Right lobe of liver (tissue), 6 donors: ENCODE data around the gene TNFRSF8. TPM values are rescaled to one million over a fixed set of nuclear protein-coding genes. Genes with fewer than 3 reads are reported as not detected.

ENCODE experiments used
- ATAC-seq, 4 donors: fragments of 200-7000 bp; cut with Tn5 transposase; one replicate each; pipeline ENCODE4 v1.9.1; 2020; ENCODE audit warnings: mild to moderate bottlenecking in 4 of 4, moderate library complexity in 4 of 4
- DNase-seq, 3 donors: peaks; one replicate each; pipeline ENCODE4 v3.0.0-alpha.2; 2020
- H3K27ac ChIP-seq, 3 donors: fragments of 200-600 bp; one replicate each; pipeline ENCODE4 v1.8.0; 2022
- H3K27me3 ChIP-seq, 2 donors: fragments of 200-600 bp; one replicate each; pipeline ENCODE4 v1.8.0; 2022
- H3K36me3 ChIP-seq, 4 donors: fragments of 200-600 bp; sonication (generic) in 1 of 4; one replicate each; pipeline versions ENCODE4 v1.5.1 to v1.8.0; 2017 to 2022; ENCODE audit warnings: control low read depth in 1 of 4
- H3K4me1 ChIP-seq, 4 donors: fragments of 200-600 bp; sonication (generic) in 1 of 4; one replicate each; pipeline versions ENCODE4 v1.5.1 to v1.8.0; 2017 to 2022; ENCODE audit warnings: control low read depth in 1 of 4
- H3K4me3 ChIP-seq, 3 donors: fragments of 200-600 bp; one replicate each; pipeline ENCODE4 v1.8.0; 2022
- H3K9me3 ChIP-seq, 4 donors: fragments of 200-600 bp; sonication (generic) in 1 of 4; one replicate each; pipeline versions ENCODE4 v1.5.1 to v1.8.0; 2017 to 2022; ENCODE audit warnings: control low read depth in 1 of 4
- POLR2A ChIP-seq: fragments of 450-650 bp; IDR thresholded peaks from one replicate; pipeline ENCODE4 v1.6.1; 2017; ENCODE audit warnings: antibody characterized with exemption, mild to moderate bottlenecking
- WGBS: methylation state at CpG from one replicate; pipeline ENCODE4 v1.1.6; 2018; ENCODE audit warnings: low coverage, low lambda C conversion rate; ENCODE audit not compliant: insufficient coverage; ENCODE audit errors: missing lambda C conversion rate; 5-methylcytosine and 5-hydroxymethylcytosine counted together
- intact Hi-C, 2 donors: fragments of 100-400 bp; cut with DNase I; formaldehyde crosslinking; loops; one replicate each; pipeline versions ENCODE4 v1.11.2 to v1.14.1; 2022
- total RNA-seq, 6 experiments: library from RNA; depleted of rRNA in 2 of 6; stranded (reverse); fragments of >200 nt in 2 of 6; fragmentation: NEBNext Ultra II Directional in 3 of 6; extraction: Animal tissue kit (Norgen Biotek cat#: 25700) in 3 of 6; gene quantifications; one replicate each; pipeline versions ENCODE4 v1.1.0 to v1.2.4, GENCODE V29; 2016 to 2023
- TF ChIP-seq, protein P1 (sequence below), 4 donors: fragments of 200-600 bp in 3 of 4; fragments of 450-650 bp in 1 of 4; IDR thresholded peaks; one replicate each; pipeline versions ENCODE4 v1.5.1 to v1.8.0; 2016 to 2022; ENCODE audit warnings: antibody characterized with exemption in 4 of 4, mild to moderate bottlenecking in 2 of 4
- donor health status: DM: no; HTN: yes; CAD: no.
- donor health status: DM: no; HTN: no; CAD: no.
- donor health status: DM: no; HTN: no; CAD: no.
- donor health status: DM: no; HTN: yes; CAD: no.
- donor health status: DM: no; HTN: yes; CAD: no.

The TNFRSF8 gene
- total RNA-seq, 6 experiments from 2014 or later, result 0.12 to 0.29 (median 0.19) TPM; not detected in 1

- WGBS, result 75% methylated on average over 6 of the region's 12 CpGs
- DNase-seq, result no peak
- intact Hi-C loops, result no loop called here
These were observed 77.5 kb downstream of the TNFRSF8 start for GRCh38 chr1:12140515-12141162.

DNA sequence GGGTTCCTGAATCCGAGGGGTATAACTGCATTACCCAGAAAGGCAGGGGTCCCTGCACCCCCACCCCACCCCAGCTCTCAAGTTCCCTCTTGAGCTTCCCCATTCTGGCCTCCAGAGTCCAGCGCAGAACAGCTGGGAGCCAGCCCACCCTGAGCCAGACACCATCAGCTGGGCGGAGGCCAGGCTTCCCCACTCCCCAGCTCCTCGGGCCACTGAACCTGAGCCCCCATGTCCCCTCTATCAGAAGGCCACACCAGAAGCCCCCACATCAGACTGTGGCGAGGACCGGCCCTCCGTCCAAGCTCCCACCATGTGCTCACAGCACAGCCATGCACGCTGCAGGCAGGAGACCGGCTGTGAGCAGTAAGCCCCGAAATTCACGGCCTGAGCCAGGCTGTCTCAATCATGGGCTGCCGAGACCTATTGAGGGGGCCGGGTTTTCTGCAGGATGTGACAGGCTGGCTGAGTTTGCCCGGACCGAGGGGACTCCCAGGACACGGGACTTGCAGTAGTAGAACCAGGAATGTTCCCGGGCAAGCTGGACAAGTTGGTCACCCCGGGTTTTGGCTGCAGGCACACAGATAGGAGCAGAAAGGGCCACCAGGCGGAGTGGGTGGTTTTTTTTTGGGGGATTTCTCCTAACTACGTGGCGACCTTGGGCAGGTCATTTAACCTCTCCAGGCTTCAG lies 78.2 kb downstream of the TNFRSF8 start:
- H3K27me3 ChIP-seq, result no peaks in the 10 kb centered on the region
- no peak for ATAC-seq
- TF ChIP-seq, protein P1, sequence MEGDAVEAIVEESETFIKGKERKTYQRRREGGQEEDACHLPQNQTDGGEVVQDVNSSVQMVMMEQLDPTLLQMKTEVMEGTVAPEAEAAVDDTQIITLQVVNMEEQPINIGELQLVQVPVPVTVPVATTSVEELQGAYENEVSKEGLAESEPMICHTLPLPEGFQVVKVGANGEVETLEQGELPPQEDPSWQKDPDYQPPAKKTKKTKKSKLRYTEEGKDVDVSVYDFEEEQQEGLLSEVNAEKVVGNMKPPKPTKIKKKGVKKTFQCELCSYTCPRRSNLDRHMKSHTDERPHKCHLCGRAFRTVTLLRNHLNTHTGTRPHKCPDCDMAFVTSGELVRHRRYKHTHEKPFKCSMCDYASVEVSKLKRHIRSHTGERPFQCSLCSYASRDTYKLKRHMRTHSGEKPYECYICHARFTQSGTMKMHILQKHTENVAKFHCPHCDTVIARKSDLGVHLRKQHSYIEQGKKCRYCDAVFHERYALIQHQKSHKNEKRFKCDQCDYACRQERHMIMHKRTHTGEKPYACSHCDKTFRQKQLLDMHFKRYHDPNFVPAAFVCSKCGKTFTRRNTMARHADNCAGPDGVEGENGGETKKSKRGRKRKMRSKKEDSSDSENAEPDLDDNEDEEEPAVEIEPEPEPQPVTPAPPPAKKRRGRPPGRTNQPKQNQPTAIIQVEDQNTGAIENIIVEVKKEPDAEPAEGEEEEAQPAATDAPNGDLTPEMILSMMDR (IDR thresholded peaks at IDR 0.05), result no peak
- TF ChIP-seq POLR2A, result no peak
- intact Hi-C loops, result no loop called here
- no peak overlapping the region for H3K27ac ChIP-seq
- no peaks in the 10 kb centered on the region for H3K36me3 ChIP-seq
- H3K4me3 ChIP-seq, result no peak overlapping the region
- H3K9me3 ChIP-seq, result no peaks in the 10 kb centered on the region
- WGBS, result 78% methylated on average over 14 of the region's 21 CpGs
- peak in 1 of 3 donors; percentile 27 for DNase-seq
- H3K4me1 ChIP-seq, result peaks cover 0 to 9% (median 0%) of the 10 kb centered on the region in 4 donors

More at GRCh38 chr1:12140515-12141162, 77.5 kb downstream of the TNFRSF8 start:
- H3K9me3 ChIP-seq, result no peaks in the 10 kb centered on the region
- no peak overlapping the region for H3K4me3 ChIP-seq
- no peak for ATAC-seq
- H3K4me1 ChIP-seq, result peaks cover 0 to 7% (median 0%) of the 10 kb centered on the region in 4 donors
- H3K27ac ChIP-seq, result no peak overlapping the region
- no peaks in the 10 kb centered on the region for H3K27me3 ChIP-seq
- H3K36me3 ChIP-seq, result no peaks in the 10 kb centered on the region
- TF ChIP-seq, protein P1 (IDR thresholded peaks at IDR 0.05), result no peak
- TF ChIP-seq POLR2A, result no peak

- WGBS, result 80% methylated on average over 1 of the region's 18 CpGs
- Histone ChIP-seq H3K36me3 (no peaks in the 10 kb centered on the region), H3K4me3 (no peak overlapping the region), H3K4me1 (peaks cover 0 to 19% (median 3%) of the 10 kb centered on the region in 4 donors), H3K27me3 (no peaks in the 10 kb centered on the region), H3K27ac (no peak overlapping the region), H3K9me3 (no peaks in the 10 kb centered on the region)
- TF ChIP-seq, protein P1 (IDR thresholded peaks at IDR 0.05), result no peak
- no peak for TF ChIP-seq POLR2A
- peak in 1 of 3 donors; percentile 22 for DNase-seq
- ATAC-seq, result no peak
- intact Hi-C loops, result no loop called here
These were observed 79.2 kb downstream of the TNFRSF8 start for GRCh38 chr1:12142141-12142823.

- Histone ChIP-seq H3K36me3 (no peaks in the 10 kb centered on the region), H3K27me3 (no peaks in the 10 kb centered on the region), H3K27ac (peak overlapping the region in 2 of 3 donors; percentile 50 to 51), H3K4me1 (peaks cover 0 to 26% (median 7%) of the 10 kb centered on the region in 4 donors), H3K9me3 (no peaks in the 10 kb centered on the region), H3K4me3 (no peak overlapping the region)
- DNase-seq (peak in 1 of 3 donors; percentile 66), ATAC-seq (peak in 3 of 4 donors; percentile 3 to 22 (median 18))
- WGBS, result 72% methylated on average over 10 of the region's 21 CpGs
- no peak for TF ChIP-seq POLR2A
- TF ChIP-seq, protein P1 (IDR thresholded peaks at IDR 0.05), result no peak
- intact Hi-C loops, result no loop called here
These were observed 80.0 kb downstream of the TNFRSF8 start for GRCh38 chr1:12142891-12143630.
